ENCODE data around the gene CD248.

Gene CD248

DNA sequence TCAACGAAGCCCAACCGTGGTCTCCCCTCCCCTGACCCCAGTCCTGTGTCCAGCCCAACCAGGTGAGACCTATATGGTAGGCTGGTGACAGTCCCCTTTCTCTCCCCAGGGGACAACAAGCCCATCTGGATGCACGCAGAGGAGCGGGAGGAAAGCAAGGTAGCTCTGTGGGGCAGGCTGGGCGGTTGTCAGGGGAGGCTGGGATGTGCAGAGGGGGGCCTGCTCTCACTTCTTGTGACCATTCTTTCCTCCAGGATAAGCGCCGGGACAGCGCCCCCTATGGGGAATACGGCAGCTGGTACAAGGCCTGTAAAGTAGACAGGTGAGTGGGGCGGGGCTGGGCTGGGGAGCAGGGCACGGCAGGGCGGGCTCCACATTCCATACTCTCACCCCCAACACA lies 51.9 kb downstream of the CD248 start:
- no peaks in the 10 kb centered on the region for H3K9me3 ChIP-seq (ENCODE audit: severe bottlenecking)
- no peak overlapping the region for H3K4me3 ChIP-seq (ENCODE audit: low read depth, low read length)
- H3K27ac ChIP-seq = no peak overlapping the region
- TF ChIP-seq, protein P1, sequence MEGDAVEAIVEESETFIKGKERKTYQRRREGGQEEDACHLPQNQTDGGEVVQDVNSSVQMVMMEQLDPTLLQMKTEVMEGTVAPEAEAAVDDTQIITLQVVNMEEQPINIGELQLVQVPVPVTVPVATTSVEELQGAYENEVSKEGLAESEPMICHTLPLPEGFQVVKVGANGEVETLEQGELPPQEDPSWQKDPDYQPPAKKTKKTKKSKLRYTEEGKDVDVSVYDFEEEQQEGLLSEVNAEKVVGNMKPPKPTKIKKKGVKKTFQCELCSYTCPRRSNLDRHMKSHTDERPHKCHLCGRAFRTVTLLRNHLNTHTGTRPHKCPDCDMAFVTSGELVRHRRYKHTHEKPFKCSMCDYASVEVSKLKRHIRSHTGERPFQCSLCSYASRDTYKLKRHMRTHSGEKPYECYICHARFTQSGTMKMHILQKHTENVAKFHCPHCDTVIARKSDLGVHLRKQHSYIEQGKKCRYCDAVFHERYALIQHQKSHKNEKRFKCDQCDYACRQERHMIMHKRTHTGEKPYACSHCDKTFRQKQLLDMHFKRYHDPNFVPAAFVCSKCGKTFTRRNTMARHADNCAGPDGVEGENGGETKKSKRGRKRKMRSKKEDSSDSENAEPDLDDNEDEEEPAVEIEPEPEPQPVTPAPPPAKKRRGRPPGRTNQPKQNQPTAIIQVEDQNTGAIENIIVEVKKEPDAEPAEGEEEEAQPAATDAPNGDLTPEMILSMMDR (IDR thresholded peaks at IDR 0.05; ENCODE audit: low read depth, low read length) = peak; percentile 68
- DNase-seq = peak; percentile 73
- H3K36me3 ChIP-seq = peaks cover 60% of the 10 kb centered on the region
- no peaks in the 10 kb centered on the region for H3K27me3 ChIP-seq (ENCODE audit: insufficient read depth, low read depth, severe bottlenecking)
